Measurements from ENCODE around the gene C10orf88. TPM values are rescaled to one million over a fixed set of nuclear protein-coding genes. Genes with fewer than 3 reads are reported as not detected.

The C10orf88 gene
- total and polyA plus RNA-seq, 2 experiments from 2014 or later = 7.6 to 11.4 TPM

Other genes with a start within 250 kb of the C10orf88 start
- gene CUZD1, start 108.4 kb downstream of the C10orf88 start, total RNA-seq = 0.30 TPM in 1 of 2 replicates, not detected in the other
- not detected in 2 replicates for gene CUZD1, start 108.4 kb downstream of the C10orf88 start, polyA plus RNA-seq
- gene FAM24B, start 74.6 kb downstream of the C10orf88 start, total RNA-seq = 1.8 TPM in 1 of 2 replicates, not detected in the other
- gene FAM24B, start 74.6 kb downstream of the C10orf88 start, polyA plus RNA-seq = 0.94 TPM in 1 of 2 replicates, not detected in the other
- not detected in 2 replicates for gene FAM24A, start 43.6 kb downstream of the C10orf88 start, total RNA-seq
- gene FAM24A, start 43.6 kb downstream of the C10orf88 start, polyA plus RNA-seq = not detected in 2 replicates
- 6.9 and 7.5 TPM in 2 replicates for gene PSTK, start 26.2 kb upstream of the C10orf88 start, total RNA-seq
- gene PSTK, start 26.2 kb upstream of the C10orf88 start, polyA plus RNA-seq = 12.9 and 13.5 TPM in 2 replicates
- gene IKZF5, start 54.6 kb upstream of the C10orf88 start, total RNA-seq = 2.9 and 6.0 TPM in 2 replicates
- gene IKZF5, start 54.6 kb upstream of the C10orf88 start, polyA plus RNA-seq = 7.9 and 10.1 TPM in 2 replicates
- 14.3 and 14.7 TPM in 2 replicates for gene ACADSB, start 54.8 kb upstream of the C10orf88 start, total RNA-seq
- 16.0 and 22.0 TPM in 2 replicates for gene ACADSB, start 54.8 kb upstream of the C10orf88 start, polyA plus RNA-seq
- gene HMX3, start 181.7 kb upstream of the C10orf88 start, total RNA-seq = not detected in 2 replicates
- gene HMX3, start 181.7 kb upstream of the C10orf88 start, polyA plus RNA-seq = not detected in 2 replicates
- not detected in 2 replicates for gene HMX2, start 193.9 kb upstream of the C10orf88 start, total RNA-seq
- gene HMX2, start 193.9 kb upstream of the C10orf88 start, polyA plus RNA-seq = not detected in 2 replicates
- gene BUB3, start 200.2 kb upstream of the C10orf88 start, total RNA-seq = 81.5 and 147 TPM in 2 replicates
- gene BUB3, start 200.2 kb upstream of the C10orf88 start, polyA plus RNA-seq = 88.8 and 144 TPM in 2 replicates

All from cardiac muscle cell (in vitro differentiated cells and primary cell).